Panc1 (cell line): ENCODE results near the gene USP3. TPM values are rescaled to one million over a fixed set of nuclear protein-coding genes. Genes with fewer than 3 reads are reported as not detected.

Source experiments
- ATAC-seq: fragments of 200-7000 bp; cut with Tn5 transposase; 2 replicates; pipeline ENCODE4 v1.9.1; 2020; ENCODE audit warnings: mild to moderate bottlenecking, moderate library complexity
- BruUV-seq: library from RNA; stranded (reverse); fragments of 400-500 nt; replicated peaks from 2 replicates; lab custom pipeline; 2021; lab: Mats Ljungman, UMichigan
- CTCF ChIA-PET: fragments of 300-600 bp; sonication (Branson Sonifier 250); formaldehyde crosslinking; loops from one replicate; lab custom pipeline; 2022; ENCODE audit warnings: antibody characterized with exemption; lab: Charles Lee
- POLR2A ChIA-PET: fragments of 300-600 bp; sonication (Branson Sonifier 250); formaldehyde crosslinking; loops from one replicate; lab custom pipeline; 2022; ENCODE audit warnings: antibody characterized with exemption; lab: Charles Lee
- DNase-seq: peaks from one replicate; pipeline ENCODE4 v3.0.0-alpha.2; 2010; ENCODE audit warnings: low read depth, low spot score
- H3K27ac ChIP-seq: 2 replicates; pipeline ENCODE4 v1.5.1; 2011; ENCODE audit warnings: mild to moderate bottlenecking, low read length, inconsistent platforms
- H3K27me3 ChIP-seq: fragments of 200-500 bp; sonication (Bioruptor generic); 2 replicates; pipeline ENCODE4 v1.6.0; 2014; ENCODE audit warnings: low read length, inconsistent platforms; ENCODE audit not compliant: control insufficient read depth, insufficient read depth
- H3K36me3 ChIP-seq: fragments of 200-500 bp; sonication (Bioruptor generic); 2 replicates; pipeline ENCODE4 v1.5.1; 2014; ENCODE audit warnings: inconsistent platforms, mild to moderate bottlenecking, low read length, moderate library complexity; ENCODE audit not compliant: control insufficient read depth, insufficient read depth
- H3K4me1 ChIP-seq: 2 replicates; pipeline ENCODE4 v1.5.1; 2011; ENCODE audit warnings: inconsistent platforms, mild to moderate bottlenecking, low read length, moderate library complexity; ENCODE audit not compliant: control insufficient read depth, insufficient read depth
- H3K4me3 ChIP-seq, 2 experiments: 2 replicates each; pipeline ENCODE4 v1.5.1; 2011 to 2012; ENCODE audit warnings: low read depth in 2 of 2, low read length in 2 of 2, mild to moderate bottlenecking in 2 of 2, inconsistent platforms in 1 of 2, moderate library complexity in 1 of 2
- H3K9me3 ChIP-seq: fragments of 200-500 bp; sonication (Bioruptor generic); 2 replicates; pipeline ENCODE4 v1.5.1; 2014; ENCODE audit warnings: low read depth, mild to moderate bottlenecking, inconsistent platforms, low read length, moderate library complexity; ENCODE audit not compliant: control insufficient read depth, insufficient read depth
- POLR2AphosphoS5 ChIP-seq: IDR thresholded peaks from 2 replicates; pipeline ENCODE4 v1.6.1; 2012; ENCODE audit warnings: mild to moderate bottlenecking, low read depth, low read length, moderate library complexity
- SIN3A ChIP-seq: IDR thresholded peaks from 2 replicates; pipeline ENCODE4 v1.6.1; 2012; ENCODE audit warnings: low read depth, mild to moderate bottlenecking, low read length, moderate library complexity, borderline replicate concordance; ENCODE audit not compliant: insufficient read depth
- TCF7L2 ChIP-seq: IDR thresholded peaks from 2 replicates; pipeline ENCODE4 v1.6.1; 2011; ENCODE audit warnings: mild to moderate bottlenecking, low read depth, low read length, inconsistent platforms
- in situ Hi-C: cut with HindIII; loops from 2 replicates; pipeline ENCODE4 v1.10.0; 2016; ENCODE audit warnings: low sequenced_read_pairs, low pct_unique_long_range_greater_than_20kb
- intact Hi-C: fragments of 100-400 bp; cut with micrococcal nuclease; formaldehyde crosslinking; loops from one replicate; pipeline ENCODE4 v1.10.0; 2022; ENCODE audit not compliant: unreplicated experiment
- total RNA-seq: library from RNA; stranded (reverse); gene quantifications from one replicate; pipeline ENCODE4 v1.2.1, GENCODE V29; 2021; ENCODE audit not compliant: unreplicated experiment
- TF ChIP-seq, protein P1 (sequence below), 2 experiments: IDR thresholded peaks; 2 replicates each; pipeline ENCODE4 v1.6.1; 2011 to 2012; ENCODE audit warnings: low read depth in 2 of 2, control low read depth in 1 of 2, low read length in 1 of 2, mild to moderate bottlenecking in 1 of 2, moderate library complexity in 1 of 2; ENCODE audit not compliant: insufficient read depth in 1 of 2
- TF ChIP-seq, protein P2 (sequence below): fragments of 450-650 bp; IDR thresholded peaks from 2 replicates; pipeline ENCODE4 v1.5.1; 2017; ENCODE audit warnings: mild to moderate bottlenecking

Gene USP3
- total RNA-seq, 1 experiment from 2014 or later, result 51.4 TPM

DNA sequence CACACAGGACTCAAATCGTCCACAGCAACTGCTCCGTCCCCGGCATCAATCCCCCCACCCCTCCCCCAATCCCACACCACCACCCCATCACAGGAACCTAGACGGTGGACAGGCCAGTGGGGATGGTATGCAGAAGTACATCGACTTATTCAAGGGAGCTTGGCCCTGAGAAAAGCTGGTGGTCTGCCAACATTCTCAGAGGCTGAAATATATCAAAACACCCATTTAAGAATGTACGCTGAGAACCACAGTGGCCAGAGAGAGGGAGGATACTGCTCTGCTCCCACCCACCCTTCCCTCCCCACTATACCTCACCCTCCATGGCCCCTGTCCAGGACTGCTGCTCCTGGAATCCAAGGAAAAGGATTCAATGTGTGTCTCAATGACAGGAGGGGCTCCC is 12.4 kb upstream of the USP3 start:
- BruUV-seq, result no TSS peak
- H3K4me1 ChIP-seq, result peaks cover 42% of the 10 kb centered on the region
- DNase-seq (no peak), ATAC-seq (no peak)
- no peak overlapping the region for H3K4me3 ChIP-seq
- CTCF ChIA-PET, result no interaction called here
- no peaks in the 10 kb centered on the region for H3K36me3 ChIP-seq
- in situ Hi-C loops (no loop called here), intact Hi-C loops (no loop called here)
- no peaks in the 10 kb centered on the region for H3K9me3 ChIP-seq
- no peak for TF ChIP-seq POLR2AphosphoS5
- H3K27ac ChIP-seq, result peak overlapping the region; percentile 48
- no peaks in the 10 kb centered on the region for H3K27me3 ChIP-seq
- POLR2A ChIA-PET, result interaction anchor here (0.6 kb wide), 1 partner anchor 62 kb away, joined by 3 read pairs; no protein-coding TSS in a partner anchor

DNA sequence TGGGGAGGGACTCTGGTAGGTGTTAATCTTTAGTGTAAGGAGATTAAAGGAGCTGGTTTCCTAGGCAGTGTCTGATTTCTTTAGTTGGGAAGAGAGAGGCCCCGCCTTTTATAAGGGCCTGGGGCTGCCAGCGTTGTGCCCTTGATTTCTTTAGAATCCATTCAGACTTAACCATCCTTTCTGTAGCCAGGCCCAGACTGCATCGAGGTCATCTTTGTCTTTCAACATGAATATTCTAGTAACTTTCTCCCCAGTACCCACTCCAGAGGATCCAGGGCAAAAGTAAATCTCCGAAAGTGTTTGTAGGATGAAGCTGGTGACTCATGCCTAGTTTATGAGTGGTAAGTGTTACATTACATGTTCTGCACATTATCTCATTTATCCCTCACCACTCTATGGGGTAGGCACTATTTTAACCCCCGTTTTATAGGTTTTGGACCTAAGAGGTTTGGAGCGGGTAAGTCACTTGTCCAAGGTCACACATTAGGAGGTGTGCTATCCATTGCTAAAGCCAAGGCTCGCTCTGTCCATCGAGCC is 11.8 kb upstream of the USP3 start:
- no peaks in the 10 kb centered on the region for H3K27me3 ChIP-seq
- in situ Hi-C loops (no loop called here), intact Hi-C loops (no loop called here)
- H3K9me3 ChIP-seq, result no peaks in the 10 kb centered on the region
- ChIA-PET CTCF (interaction anchor here (0.6 kb wide), 1 partner anchor 353 kb away, joined by 4 read pairs; no protein-coding TSS in a partner anchor), POLR2A (no interaction called here)
- DNase-seq (no peak), ATAC-seq (no peak)
- H3K4me1 ChIP-seq, result peaks cover 43% of the 10 kb centered on the region
- TF ChIP-seq, protein P1, sequence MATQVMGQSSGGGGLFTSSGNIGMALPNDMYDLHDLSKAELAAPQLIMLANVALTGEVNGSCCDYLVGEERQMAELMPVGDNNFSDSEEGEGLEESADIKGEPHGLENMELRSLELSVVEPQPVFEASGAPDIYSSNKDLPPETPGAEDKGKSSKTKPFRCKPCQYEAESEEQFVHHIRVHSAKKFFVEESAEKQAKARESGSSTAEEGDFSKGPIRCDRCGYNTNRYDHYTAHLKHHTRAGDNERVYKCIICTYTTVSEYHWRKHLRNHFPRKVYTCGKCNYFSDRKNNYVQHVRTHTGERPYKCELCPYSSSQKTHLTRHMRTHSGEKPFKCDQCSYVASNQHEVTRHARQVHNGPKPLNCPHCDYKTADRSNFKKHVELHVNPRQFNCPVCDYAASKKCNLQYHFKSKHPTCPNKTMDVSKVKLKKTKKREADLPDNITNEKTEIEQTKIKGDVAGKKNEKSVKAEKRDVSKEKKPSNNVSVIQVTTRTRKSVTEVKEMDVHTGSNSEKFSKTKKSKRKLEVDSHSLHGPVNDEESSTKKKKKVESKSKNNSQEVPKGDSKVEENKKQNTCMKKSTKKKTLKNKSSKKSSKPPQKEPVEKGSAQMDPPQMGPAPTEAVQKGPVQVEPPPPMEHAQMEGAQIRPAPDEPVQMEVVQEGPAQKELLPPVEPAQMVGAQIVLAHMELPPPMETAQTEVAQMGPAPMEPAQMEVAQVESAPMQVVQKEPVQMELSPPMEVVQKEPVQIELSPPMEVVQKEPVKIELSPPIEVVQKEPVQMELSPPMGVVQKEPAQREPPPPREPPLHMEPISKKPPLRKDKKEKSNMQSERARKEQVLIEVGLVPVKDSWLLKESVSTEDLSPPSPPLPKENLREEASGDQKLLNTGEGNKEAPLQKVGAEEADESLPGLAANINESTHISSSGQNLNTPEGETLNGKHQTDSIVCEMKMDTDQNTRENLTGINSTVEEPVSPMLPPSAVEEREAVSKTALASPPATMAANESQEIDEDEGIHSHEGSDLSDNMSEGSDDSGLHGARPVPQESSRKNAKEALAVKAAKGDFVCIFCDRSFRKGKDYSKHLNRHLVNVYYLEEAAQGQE (IDR thresholded peaks at IDR 0.05; ENCODE audit: insufficient read depth in 1 of 2, low read depth in 2 of 2, low read length in 1 of 2), result no peak
- H3K4me3 ChIP-seq, result no peak overlapping the region
- H3K36me3 ChIP-seq, result no peaks in the 10 kb centered on the region
- no TSS peak for BruUV-seq
- peak overlapping the region; percentile 48 for H3K27ac ChIP-seq

GRCh38 chr15:63493436-63493835 is 11.0 kb upstream of the USP3 start:
- in situ Hi-C loops, result no loop called here
- H3K27me3 ChIP-seq, result no peaks in the 10 kb centered on the region
- no TSS peak for BruUV-seq
- ATAC-seq, result no peak
- POLR2A ChIA-PET, result no interaction called here
- intact Hi-C loops, result no loop called here
- no peak overlapping the region for H3K4me3 ChIP-seq
- no peaks in the 10 kb centered on the region for H3K36me3 ChIP-seq
- no peaks in the 10 kb centered on the region for H3K9me3 ChIP-seq
- DNase-seq, result no peak
- peak overlapping the region; percentile 42 for H3K27ac ChIP-seq
- CTCF ChIA-PET, result no interaction called here
- H3K4me1 ChIP-seq, result peaks cover 49% of the 10 kb centered on the region
- TF ChIP-seq, protein P1 (IDR thresholded peaks at IDR 0.05; ENCODE audit: insufficient read depth in 1 of 2, low read depth in 2 of 2, low read length in 1 of 2), result no peak
- TF ChIP-seq TCF7L2 (no peak), SIN3A (no peak), POLR2AphosphoS5 (no peak)
- TF ChIP-seq, protein P2, sequence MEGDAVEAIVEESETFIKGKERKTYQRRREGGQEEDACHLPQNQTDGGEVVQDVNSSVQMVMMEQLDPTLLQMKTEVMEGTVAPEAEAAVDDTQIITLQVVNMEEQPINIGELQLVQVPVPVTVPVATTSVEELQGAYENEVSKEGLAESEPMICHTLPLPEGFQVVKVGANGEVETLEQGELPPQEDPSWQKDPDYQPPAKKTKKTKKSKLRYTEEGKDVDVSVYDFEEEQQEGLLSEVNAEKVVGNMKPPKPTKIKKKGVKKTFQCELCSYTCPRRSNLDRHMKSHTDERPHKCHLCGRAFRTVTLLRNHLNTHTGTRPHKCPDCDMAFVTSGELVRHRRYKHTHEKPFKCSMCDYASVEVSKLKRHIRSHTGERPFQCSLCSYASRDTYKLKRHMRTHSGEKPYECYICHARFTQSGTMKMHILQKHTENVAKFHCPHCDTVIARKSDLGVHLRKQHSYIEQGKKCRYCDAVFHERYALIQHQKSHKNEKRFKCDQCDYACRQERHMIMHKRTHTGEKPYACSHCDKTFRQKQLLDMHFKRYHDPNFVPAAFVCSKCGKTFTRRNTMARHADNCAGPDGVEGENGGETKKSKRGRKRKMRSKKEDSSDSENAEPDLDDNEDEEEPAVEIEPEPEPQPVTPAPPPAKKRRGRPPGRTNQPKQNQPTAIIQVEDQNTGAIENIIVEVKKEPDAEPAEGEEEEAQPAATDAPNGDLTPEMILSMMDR, result no peak
